Activated T-cell treated with anti-CD3 and anti-CD28 coated beads, Interleukin-2, amount 50 U/mL, for 24 hours (primary cell): ENCODE measurements around the gene COPE.
A peak's percentile ranks its signal among the peaks of the same experiment; 100 is the strongest.

Experiments
- DNase-seq: peaks from one replicate; pipeline ENCODE4 v3.0.0-alpha.2; 2020
- H3K27ac Mint-ChIP-seq: 2 replicates; pipeline ENCODE4 v1.8.0; 2020; ENCODE audit warnings: mild to moderate bottlenecking, mixed read lengths
- H3K27me3 Mint-ChIP-seq: 2 replicates; pipeline ENCODE4 v1.8.0; 2020; ENCODE audit warnings: mixed read lengths
- H3K36me3 Mint-ChIP-seq: 2 replicates; pipeline ENCODE4 v1.8.0; 2020; ENCODE audit warnings: low read depth, mixed read lengths
- H3K4me1 Mint-ChIP-seq: 2 replicates; pipeline ENCODE4 v1.8.0; 2020; ENCODE audit warnings: low read depth, mixed read lengths
- H3K4me3 Mint-ChIP-seq: 2 replicates; pipeline ENCODE4 v1.8.0; 2020; ENCODE audit warnings: mild to moderate bottlenecking, moderate library complexity, mixed read lengths
- H3K9me3 Mint-ChIP-seq: 2 replicates; pipeline ENCODE4 v1.8.0; 2020; ENCODE audit warnings: mixed read lengths

Gene COPE

GRCh38 chr19:18878858-18879578 lies 40.2 kb downstream of the COPE start:
- peaks cover 2% of the 10 kb centered on the region for H3K9me3 Mint-ChIP-seq

GRCh38 chr19:18878058-18878797 lies 41.0 kb downstream of the COPE start:
- no peak for DNase-seq
- Mint-ChIP-seq H3K4me3 (no peak overlapping the region), H3K27ac (peak overlapping the region; percentile 72), H3K4me1 (no peaks in the 10 kb centered on the region), H3K36me3 (no peaks in the 10 kb centered on the region), H3K27me3 (no peaks in the 10 kb centered on the region), H3K9me3 (peaks cover 2% of the 10 kb centered on the region)

More at GRCh38 chr19:18878858-18879578, 40.2 kb downstream of the COPE start:
- Mint-ChIP-seq H3K4me3 (no peak overlapping the region), H3K27me3 (no peaks in the 10 kb centered on the region), H3K27ac (no peak overlapping the region), H3K36me3 (no peaks in the 10 kb centered on the region), H3K4me1 (no peaks in the 10 kb centered on the region)
- DNase-seq = no peak

- DNase-seq = no peak
- Mint-ChIP-seq H3K27me3 (peaks cover under 1% of the 10 kb centered on the region), H3K9me3 (peaks cover 2% of the 10 kb centered on the region), H3K4me3 (no peak overlapping the region), H3K4me1 (no peaks in the 10 kb centered on the region), H3K27ac (no peak overlapping the region), H3K36me3 (no peaks in the 10 kb centered on the region)
Measured at GRCh38 chr19:18876865-18877264, 42.3 kb downstream of the COPE start.

GRCh38 chr19:18875726-18876125 lies 43.5 kb downstream of the COPE start:
- H3K4me3 Mint-ChIP-seq = no peak overlapping the region
- peaks cover 2% of the 10 kb centered on the region for H3K9me3 Mint-ChIP-seq
- no peak for DNase-seq
- H3K4me1 Mint-ChIP-seq = peaks cover 2% of the 10 kb centered on the region
- no peaks in the 10 kb centered on the region for H3K36me3 Mint-ChIP-seq
- peaks cover 8% of the 10 kb centered on the region for H3K27me3 Mint-ChIP-seq
- H3K27ac Mint-ChIP-seq = no peak overlapping the region

GRCh38 chr19:18871543-18871942 lies 47.6 kb downstream of the COPE start:
- Mint-ChIP-seq H3K9me3 (no peaks in the 10 kb centered on the region), H3K27me3 (peaks cover 9% of the 10 kb centered on the region), H3K36me3 (peaks cover 19% of the 10 kb centered on the region), H3K4me3 (no peak overlapping the region), H3K27ac (peak overlapping the region; percentile 44), H3K4me1 (peaks cover 2% of the 10 kb centered on the region)
- no peak for DNase-seq

- H3K27ac Mint-ChIP-seq = peak overlapping the region; percentile 71
- H3K27me3 Mint-ChIP-seq = peaks cover 9% of the 10 kb centered on the region
- H3K36me3 Mint-ChIP-seq = peaks cover 27% of the 10 kb centered on the region
- peaks cover 2% of the 10 kb centered on the region for H3K4me1 Mint-ChIP-seq
- no peak overlapping the region for H3K4me3 Mint-ChIP-seq
- no peaks in the 10 kb centered on the region for H3K9me3 Mint-ChIP-seq
- no peak for DNase-seq
Measured at GRCh38 chr19:18870531-18871172, 48.5 kb downstream of the COPE start.

- DNase-seq = no peak
- Mint-ChIP-seq H3K27ac (no peak overlapping the region), H3K36me3 (peaks cover 34% of the 10 kb centered on the region)
Measured at GRCh38 chr19:18869781-18870530, 49.2 kb downstream of the COPE start.

GRCh38 chr19:18869023-18869618 lies 50.1 kb downstream of the COPE start:
- no peak overlapping the region for H3K27ac Mint-ChIP-seq

More at GRCh38 chr19:18869781-18870530, 49.2 kb downstream of the COPE start:
- no peaks in the 10 kb centered on the region for H3K9me3 Mint-ChIP-seq
- no peak overlapping the region for H3K4me3 Mint-ChIP-seq
- peaks cover 2% of the 10 kb centered on the region for H3K4me1 Mint-ChIP-seq
- peaks cover 9% of the 10 kb centered on the region for H3K27me3 Mint-ChIP-seq

GRCh38 chr19:18868380-18869022 lies 50.7 kb downstream of the COPE start:
- Mint-ChIP-seq H3K9me3 (no peaks in the 10 kb centered on the region), H3K4me1 (peaks cover 2% of the 10 kb centered on the region), H3K27ac (no peak overlapping the region), H3K4me3 (no peak overlapping the region), H3K36me3 (peaks cover 48% of the 10 kb centered on the region), H3K27me3 (peaks cover 9% of the 10 kb centered on the region)
- no peak for DNase-seq

More at GRCh38 chr19:18869023-18869618, 50.1 kb downstream of the COPE start:
- peaks cover 42% of the 10 kb centered on the region for H3K36me3 Mint-ChIP-seq
- H3K4me1 Mint-ChIP-seq = peaks cover 2% of the 10 kb centered on the region
- H3K27me3 Mint-ChIP-seq = peaks cover 9% of the 10 kb centered on the region
- H3K4me3 Mint-ChIP-seq = no peak overlapping the region
- H3K9me3 Mint-ChIP-seq = no peaks in the 10 kb centered on the region
- DNase-seq = no peak

GRCh38 chr19:18867751-18868150 lies 51.4 kb downstream of the COPE start:
- Mint-ChIP-seq H3K27me3 (peaks cover 9% of the 10 kb centered on the region), H3K36me3 (peaks cover 56% of the 10 kb centered on the region), H3K9me3 (no peaks in the 10 kb centered on the region), H3K4me3 (no peak overlapping the region), H3K27ac (no peak overlapping the region), H3K4me1 (peaks cover 2% of the 10 kb centered on the region)
- no peak for DNase-seq

GRCh38 chr19:18867199-18867598 lies 52.0 kb downstream of the COPE start:
- no peak overlapping the region for H3K27ac Mint-ChIP-seq
- H3K4me3 Mint-ChIP-seq = no peak overlapping the region
- peaks cover 9% of the 10 kb centered on the region for H3K27me3 Mint-ChIP-seq
- peaks cover 61% of the 10 kb centered on the region for H3K36me3 Mint-ChIP-seq
- H3K4me1 Mint-ChIP-seq = peaks cover 2% of the 10 kb centered on the region
- DNase-seq = no peak
- no peaks in the 10 kb centered on the region for H3K9me3 Mint-ChIP-seq

- Mint-ChIP-seq H3K36me3 (peaks cover 66% of the 10 kb centered on the region), H3K27ac (no peak overlapping the region), H3K9me3 (no peaks in the 10 kb centered on the region), H3K4me3 (no peak overlapping the region), H3K27me3 (peaks cover 8% of the 10 kb centered on the region), H3K4me1 (peaks cover 2% of the 10 kb centered on the region)
- no peak for DNase-seq
Measured at GRCh38 chr19:18866800-18867123, 52.4 kb downstream of the COPE start.

GRCh38 chr19:18865973-18866799 lies 53.0 kb downstream of the COPE start:
- Mint-ChIP-seq H3K27ac (peak overlapping the region; percentile 69), H3K9me3 (no peaks in the 10 kb centered on the region), H3K4me3 (no peak overlapping the region), H3K4me1 (no peaks in the 10 kb centered on the region), H3K27me3 (peaks cover 4% of the 10 kb centered on the region), H3K36me3 (peaks cover 71% of the 10 kb centered on the region)
- peak; percentile 79 for DNase-seq
